GM19395 (cell line): ENCODE measurements around the gene TWNK.

Source experiments
- ATAC-seq: cut with Tn5 transposase; IDR thresholded peaks from one replicate; pipeline ENCODE4 v1.9.1; 2021; ENCODE audit warnings: mild to moderate bottlenecking, moderate library complexity; ENCODE audit not compliant: unreplicated experiment

TWNK gene

GRCh38 chr10:101010329-101010728 is 23.0 kb downstream of the TWNK start:
- no peak for ATAC-seq

DNA sequence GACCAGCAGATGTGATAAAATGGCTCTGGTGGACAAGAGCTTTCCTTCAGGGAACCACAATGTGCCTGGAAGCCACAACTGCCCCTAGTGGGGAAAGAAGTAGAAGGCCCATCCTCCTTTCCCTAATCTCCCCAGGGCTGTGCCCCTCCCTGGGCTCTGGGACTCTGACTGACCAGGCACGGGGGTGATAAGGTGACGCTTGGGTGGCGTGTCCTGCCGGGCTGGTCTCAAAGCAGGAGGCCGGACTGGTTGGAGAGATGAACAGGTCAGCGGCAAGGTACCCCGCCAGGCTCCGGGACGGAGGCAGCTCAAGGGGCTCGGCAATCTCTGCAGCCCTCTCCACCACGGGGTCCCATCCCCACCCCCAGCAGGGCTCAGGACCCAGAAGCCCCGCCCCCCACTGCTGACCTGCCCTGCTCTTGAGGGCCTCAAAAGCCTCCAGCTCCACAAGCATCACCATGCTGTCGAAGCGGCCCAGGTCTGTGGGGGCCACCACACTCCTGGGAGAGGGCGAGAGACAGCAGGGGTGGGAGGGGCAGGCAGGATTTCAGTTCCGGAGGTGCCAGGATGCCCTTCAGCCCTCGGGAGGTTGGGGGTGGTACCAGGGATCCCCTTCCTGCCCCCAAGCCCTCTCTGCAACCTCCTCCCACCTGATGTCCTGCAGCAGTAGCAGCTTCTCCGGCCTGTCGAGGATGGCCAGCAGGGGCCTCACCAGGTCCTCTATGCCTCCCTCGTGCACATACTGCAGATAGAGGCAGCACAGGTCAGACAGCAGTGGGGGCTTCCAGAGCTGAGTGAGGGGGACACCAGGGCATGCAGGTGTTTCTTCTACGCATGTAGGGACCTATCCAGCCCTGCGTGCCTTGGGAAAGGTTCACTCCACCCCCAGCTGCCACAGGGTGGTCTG is 24.4 kb downstream of the TWNK start:
- no peak for ATAC-seq

DNA sequence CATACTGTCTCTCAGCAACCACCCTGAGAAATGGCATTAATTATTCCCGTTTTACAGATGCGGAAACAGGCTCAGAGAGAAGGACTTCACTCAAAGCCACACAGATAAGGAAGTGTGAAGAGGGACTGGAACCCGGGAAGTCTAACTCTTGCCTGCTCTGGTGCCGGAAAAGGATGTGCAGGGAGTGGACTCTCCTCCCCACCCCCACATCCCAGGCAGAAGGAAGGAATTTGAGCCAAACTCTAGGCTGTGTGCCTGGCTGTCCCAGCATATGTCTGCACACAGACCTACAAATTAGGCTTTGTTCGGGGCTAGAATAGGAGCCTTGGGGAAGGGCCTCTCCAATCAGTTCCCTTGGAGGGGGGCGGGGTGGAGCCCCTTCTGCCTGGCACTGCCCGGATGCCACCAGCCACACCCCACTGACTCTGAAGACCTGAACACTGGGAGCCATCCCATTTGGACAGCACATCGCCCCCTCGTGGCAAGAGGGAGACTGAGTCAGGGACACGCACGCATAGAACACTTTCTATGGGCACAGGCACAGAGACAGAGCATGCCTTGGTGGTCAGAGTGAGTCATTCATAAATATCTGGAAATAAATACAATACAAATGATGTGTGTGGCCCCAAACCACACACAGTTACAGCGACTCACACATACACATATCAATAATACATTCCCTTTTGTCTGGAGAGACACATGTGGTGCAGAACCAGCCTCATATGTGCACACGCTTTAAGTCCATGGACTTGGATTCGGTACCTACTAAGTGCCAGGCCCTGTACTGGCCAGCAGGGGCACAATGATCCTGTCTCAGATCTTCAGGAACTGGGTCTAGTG is 25.4 kb downstream of the TWNK start:
- no peak for ATAC-seq

GRCh38 chr10:101013365-101013825 is 26.1 kb downstream of the TWNK start:
- ATAC-seq, result no peak

GRCh38 chr10:101014230-101014884 is 27.0 kb downstream of the TWNK start:
- ATAC-seq, result no peak

- ATAC-seq, result no peak
Measured at GRCh38 chr10:101014966-101015581, 27.7 kb downstream of the TWNK start.

- ATAC-seq, result no peak
Measured at GRCh38 chr10:101015582-101015973, 28.2 kb downstream of the TWNK start.

DNA sequence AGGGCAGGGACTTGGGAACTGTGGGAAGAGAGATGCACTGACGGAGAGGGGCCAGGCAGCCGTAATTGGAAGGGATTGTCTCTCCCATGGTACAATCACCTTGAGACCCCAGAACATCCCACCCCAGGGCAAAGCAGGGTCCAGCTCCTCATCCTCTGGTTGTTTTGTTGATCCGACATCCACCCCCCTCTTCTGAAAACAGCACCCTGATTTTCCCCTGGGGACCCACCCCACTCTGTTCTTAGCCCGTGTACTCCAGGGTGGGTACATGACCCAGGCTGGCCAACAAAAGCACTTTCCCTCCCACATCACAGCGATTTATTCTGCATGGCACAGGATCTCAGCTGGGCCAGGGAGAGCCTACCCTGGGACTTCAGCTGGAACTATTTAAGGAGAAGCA is 29.5 kb downstream of the TWNK start:
- no peak for ATAC-seq

DNA sequence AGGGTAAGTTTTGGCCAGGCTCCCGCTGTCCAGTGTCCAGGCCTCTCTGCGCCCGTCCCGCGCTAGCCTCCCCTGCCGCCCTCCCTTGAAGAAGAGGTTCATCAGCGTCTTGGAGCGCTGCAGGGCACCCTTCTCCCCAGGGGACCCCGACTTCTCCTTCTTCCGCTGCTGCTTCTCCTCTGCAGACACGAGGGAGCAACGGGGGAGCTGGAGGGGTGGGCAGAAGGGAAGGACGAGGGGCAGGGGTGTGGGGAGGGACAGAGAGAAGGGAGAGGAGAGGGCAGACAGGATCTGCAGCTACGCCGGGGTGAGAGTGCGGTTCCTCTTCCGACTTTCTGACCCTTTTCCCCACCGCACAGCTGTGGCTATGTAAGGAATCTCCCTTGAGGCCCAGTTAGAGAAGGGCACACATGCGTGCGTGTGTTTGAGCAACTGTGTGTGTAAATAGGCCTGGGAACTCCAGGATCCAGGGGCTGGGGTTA is 30.8 kb downstream of the TWNK start:
- no peak for ATAC-seq

DNA sequence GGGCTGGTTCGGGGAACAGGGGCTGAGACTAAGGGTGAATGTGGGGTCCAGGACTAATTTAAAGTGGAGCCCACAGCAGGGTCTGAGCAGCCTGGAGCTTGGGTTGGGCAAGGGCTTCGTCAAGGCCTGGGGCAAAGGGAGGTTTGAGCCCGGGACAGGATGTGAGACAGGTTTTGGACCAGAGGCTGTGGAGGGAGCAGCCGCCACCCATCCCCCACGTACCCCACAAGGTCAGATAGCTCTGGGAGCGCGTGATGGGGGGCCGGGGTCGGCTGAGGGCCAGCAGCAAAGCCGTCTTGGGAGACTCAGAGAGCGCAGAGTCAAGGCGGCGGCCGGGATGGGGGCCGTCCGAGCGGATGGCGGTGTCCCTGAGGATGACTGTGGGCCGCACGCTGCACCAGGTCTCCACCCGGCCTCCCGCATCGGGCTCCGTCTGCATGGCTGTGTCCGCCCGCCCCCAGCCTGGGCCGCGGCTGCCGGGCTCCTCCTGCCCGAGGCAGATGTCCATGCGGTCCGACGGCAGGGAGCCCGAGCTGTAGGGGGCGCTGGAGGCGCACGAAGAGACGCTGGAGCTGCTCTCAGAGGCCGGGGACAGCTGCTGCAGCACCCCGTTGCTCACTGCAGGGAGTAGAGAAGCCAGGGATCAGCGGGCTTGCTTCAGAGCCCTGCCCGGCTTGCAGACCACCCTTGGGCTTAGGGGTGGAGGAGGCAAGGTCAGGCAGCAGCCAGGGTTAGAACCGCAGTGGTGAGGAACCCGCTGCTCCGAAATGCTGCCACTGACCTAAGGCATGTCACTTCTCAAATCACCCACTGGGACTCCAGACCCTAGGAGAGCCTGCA is 31.5 kb downstream of the TWNK start:
- ATAC-seq, result no peak

GRCh38 chr10:101019440-101019703 is 32.0 kb downstream of the TWNK start:
- ATAC-seq, result no peak

DNA sequence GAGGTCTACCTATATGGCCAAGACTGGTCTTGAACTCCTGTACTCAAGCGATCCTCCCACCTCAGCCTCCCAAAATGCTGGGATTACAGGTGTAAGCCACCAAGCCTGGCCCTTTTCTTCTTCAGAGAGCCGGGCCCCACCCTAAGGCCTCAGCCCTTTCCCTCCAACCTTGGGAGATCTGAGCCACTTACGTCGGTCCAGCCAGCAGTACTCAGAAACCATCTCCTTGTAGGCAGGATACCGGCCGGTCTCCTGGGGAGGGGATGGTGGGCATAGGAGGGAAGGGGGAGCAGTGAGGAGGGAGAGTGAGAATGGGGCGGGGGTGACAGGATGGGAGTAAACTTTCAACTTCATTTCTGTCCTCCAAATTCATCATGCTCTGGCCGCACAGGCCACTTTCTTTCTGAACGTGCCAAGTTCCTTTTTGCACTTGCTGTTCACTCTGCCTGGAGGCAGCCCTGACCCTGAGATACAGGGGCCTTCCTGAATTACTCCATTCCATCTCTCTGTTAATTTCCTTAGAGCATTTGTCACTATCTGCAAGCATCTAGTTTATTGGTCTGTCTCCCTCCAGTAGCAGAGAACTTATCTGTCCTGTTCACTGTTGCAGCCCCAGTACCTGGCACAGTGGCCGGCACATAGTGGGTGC is 33.2 kb downstream of the TWNK start:
- no peak for ATAC-seq

GRCh38 chr10:101021239-101021638 is 33.9 kb downstream of the TWNK start:
- ATAC-seq, result no peak

GRCh38 chr10:101021692-101022251 is 34.4 kb downstream of the TWNK start:
- no peak for ATAC-seq

- no peak for ATAC-seq
Measured at GRCh38 chr10:101022967-101023705, 35.8 kb downstream of the TWNK start.

- no peak for ATAC-seq
Measured at GRCh38 chr10:101027106-101027720, 39.9 kb downstream of the TWNK start.

DNA sequence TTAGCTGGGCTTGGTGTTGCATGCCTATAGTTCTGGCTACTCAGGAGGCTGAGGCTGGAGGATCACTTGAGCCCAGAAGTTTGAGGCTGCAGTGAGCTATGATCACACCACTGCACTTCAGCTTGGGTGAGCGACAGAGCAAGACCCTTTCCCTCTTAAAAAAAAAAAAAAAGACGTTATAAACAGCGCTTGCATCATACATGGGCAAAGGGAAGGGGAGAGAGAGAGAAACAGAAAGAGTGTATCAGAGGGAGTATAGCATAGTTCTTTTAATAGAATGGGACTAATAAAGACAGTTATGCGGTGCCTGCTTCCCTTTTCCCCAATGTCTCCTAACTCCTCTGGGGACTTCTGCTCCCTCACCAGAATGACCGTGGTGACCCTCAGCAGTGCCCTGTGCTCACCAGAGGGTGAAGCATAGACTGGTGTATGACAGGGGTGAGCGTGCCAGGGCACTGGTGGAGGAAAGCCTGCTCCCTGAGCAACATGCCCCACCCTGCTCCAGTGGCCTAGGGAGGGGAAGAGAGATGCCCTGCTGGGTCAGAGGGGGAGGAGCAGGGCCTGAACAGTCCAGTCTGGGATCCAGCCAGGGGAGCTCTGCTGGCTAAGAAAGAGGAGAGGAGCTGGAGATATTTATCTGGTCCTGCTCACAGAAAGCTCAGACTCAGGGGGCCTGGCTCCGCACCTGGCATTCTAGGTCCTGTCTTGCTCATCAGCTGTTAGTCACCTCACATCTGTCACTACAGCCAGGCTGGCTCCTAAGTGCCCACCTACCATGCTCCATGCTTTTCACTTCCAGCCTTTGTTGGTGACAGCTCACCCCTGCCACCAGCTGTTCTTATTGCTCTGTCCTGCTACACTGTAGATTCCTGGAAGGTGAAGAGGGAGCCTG is 41.3 kb downstream of the TWNK start:
- ATAC-seq, result no peak
